ENCODE measurements around the gene TRABD2B. TPM values are rescaled to one million over a fixed set of nuclear protein-coding genes. Genes with fewer than 3 reads are reported as not detected.

TRABD2B gene
- total RNA-seq, 6 donors from 2014 or later = under 0.01 to 2.1 (median 0.62) TPM

GRCh38 chr1:47986761-47987200, 10.4 kb downstream of the TRABD2B start:
- Histone ChIP-seq H3K4me1 (peaks cover 0 to 12% (median 2%) of the 10 kb centered on the region in 4 donors), H3K9me3 (no peaks in the 10 kb centered on the region), H3K27me3 (peaks cover 0 to 7% (median 0%) of the 10 kb centered on the region in 4 donors), H3K27ac (no peak overlapping the region), H3K4me3 (no peak overlapping the region), H3K36me3 (no peaks in the 10 kb centered on the region)
- ATAC-seq (ENCODE audit: low FRiP score in 2 of 2) (peak in 1 of 2 donors; percentile 79), DNase-seq (peak in 1 of 2 donors; percentile 77)
- no peak for TF ChIP-seq POLR2A (IDR thresholded peaks at IDR 0.05)
- TF ChIP-seq EP300 (IDR thresholded peaks at IDR 0.05) = no peak
- TF ChIP-seq CTCF (IDR thresholded peaks at IDR 0.05) = no peak
- TF ChIP-seq POLR2AphosphoS5 (IDR thresholded peaks at IDR 0.05) = no peak
- WGBS, 2 donors = 31 to 38% methylated on average over 19 of the region's 19 CpGs

GRCh38 chr1:47985018-47985417, 12.2 kb downstream of the TRABD2B start:
- TF ChIP-seq CTCF (IDR thresholded peaks at IDR 0.05) = no peak
- TF ChIP-seq POLR2A (IDR thresholded peaks at IDR 0.05) = no peak
- no peak for TF ChIP-seq EP300 (IDR thresholded peaks at IDR 0.05)
- TF ChIP-seq POLR2AphosphoS5 (IDR thresholded peaks at IDR 0.05) = no peak
- no peak for DNase-seq
- WGBS, 2 donors = 57 to 61% methylated on average over 4 of the region's 4 CpGs
- no peak for ATAC-seq (ENCODE audit: low FRiP score in 2 of 2)
- Histone ChIP-seq H3K4me3 (no peak overlapping the region), H3K9me3 (no peaks in the 10 kb centered on the region), H3K36me3 (no peaks in the 10 kb centered on the region), H3K27me3 (peaks cover 0 to 7% (median 0%) of the 10 kb centered on the region in 4 donors), H3K4me1 (peaks cover 0 to 12% (median 2%) of the 10 kb centered on the region in 4 donors), H3K27ac (no peak overlapping the region)

GRCh38 chr1:47984175-47984789, 12.9 kb downstream of the TRABD2B start:
- Histone ChIP-seq H3K4me3 (no peak overlapping the region), H3K27me3 (peaks cover 0 to 7% (median 0%) of the 10 kb centered on the region in 4 donors), H3K27ac (no peak overlapping the region), H3K36me3 (no peaks in the 10 kb centered on the region), H3K4me1 (peaks cover 0 to 12% (median 2%) of the 10 kb centered on the region in 4 donors), H3K9me3 (no peaks in the 10 kb centered on the region)
- WGBS, 2 donors = 41 to 69% methylated on average over 7 to 46 of the region's 46 CpGs
- TF ChIP-seq CTCF (IDR thresholded peaks at IDR 0.05) (no peak), POLR2AphosphoS5 (IDR thresholded peaks at IDR 0.05) (peak in 1 of 2 donors; percentile 12)
- ATAC-seq (ENCODE audit: low FRiP score in 2 of 2) = peak in 1 of 2 donors; percentile 9
- peak in 1 of 2 donors; percentile 87 for DNase-seq

GRCh38 chr1:47983691-47984090, 13.5 kb downstream of the TRABD2B start:
- Histone ChIP-seq H3K36me3 (no peaks in the 10 kb centered on the region), H3K9me3 (no peaks in the 10 kb centered on the region), H3K27ac (no peak overlapping the region), H3K4me3 (no peak overlapping the region), H3K4me1 (peaks cover 0 to 12% (median 2%) of the 10 kb centered on the region in 4 donors), H3K27me3 (peaks cover 0 to 7% (median 0%) of the 10 kb centered on the region in 4 donors)
- 48 to 50% methylated on average over 12 of the region's 12 CpGs for WGBS, 2 donors
- TF ChIP-seq EP300 (IDR thresholded peaks at IDR 0.05) (no peak), CTCF (IDR thresholded peaks at IDR 0.05) (no peak), POLR2AphosphoS5 (IDR thresholded peaks at IDR 0.05) (no peak), POLR2A (IDR thresholded peaks at IDR 0.05) (no peak)
- ATAC-seq (ENCODE audit: low FRiP score in 2 of 2) = no peak
- no peak for DNase-seq

All from upper lobe of left lung (tissue), 6 donors.